Measurements from ENCODE around the gene SPAG4.

DNA sequence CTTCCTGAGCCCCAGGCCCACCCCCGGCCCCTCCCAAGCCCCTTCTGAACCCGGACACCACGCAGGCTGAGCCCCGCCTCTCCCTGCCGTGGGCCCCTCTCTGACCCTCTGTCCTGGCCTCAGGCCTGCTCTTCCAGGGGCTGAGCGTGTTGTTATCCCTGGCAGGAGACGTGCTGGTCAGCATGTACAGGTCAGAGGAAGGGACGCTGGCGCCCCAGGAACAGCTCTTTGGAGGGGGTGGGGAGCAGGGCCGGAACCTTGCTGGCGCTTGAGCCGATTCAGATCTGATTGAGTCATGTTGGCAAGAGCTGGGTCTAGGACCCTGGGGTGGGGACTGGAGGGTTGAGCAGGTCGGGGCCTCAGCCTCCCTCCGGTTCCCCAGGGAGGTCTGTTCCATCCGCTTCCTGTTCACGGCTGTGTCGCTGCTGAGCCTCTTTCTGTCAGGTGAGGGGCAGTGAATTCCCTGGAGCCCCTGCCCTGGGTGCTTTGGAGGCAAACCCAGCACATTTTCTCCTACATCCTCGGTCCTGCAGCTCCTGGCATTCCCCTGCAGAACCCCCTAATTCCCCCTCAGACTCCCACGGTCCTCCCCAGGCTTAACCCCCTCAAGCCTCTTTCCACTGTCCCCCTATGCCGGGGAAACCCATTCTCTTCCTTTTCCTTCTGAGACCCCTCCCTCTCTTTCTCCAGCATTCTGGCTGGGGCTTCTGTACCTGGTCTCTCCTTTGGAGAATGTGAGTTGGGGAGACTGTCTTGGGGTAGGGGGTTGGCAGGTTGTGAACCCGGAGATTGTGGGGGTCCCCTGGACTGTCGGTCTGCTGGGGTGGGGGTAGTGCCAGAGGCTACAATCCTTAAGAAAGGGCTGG is 2.0 kb downstream of the SPAG4 start:
- no peak for TF ChIP-seq NFIC (IDR thresholded peaks at IDR 0.05)
- TF ChIP-seq FOXM1 (IDR thresholded peaks at IDR 0.05; ENCODE audit: borderline replicate concordance, low read depth), result no peak
- TF ChIP-seq USF1 (IDR thresholded peaks at IDR 0.05), result no peak
- no peak for TF ChIP-seq EP300 (IDR thresholded peaks at IDR 0.05; ENCODE audit: borderline replicate concordance)
- TF ChIP-seq CEBPB (IDR thresholded peaks at IDR 0.05), result no peak
- TF ChIP-seq CREB1 (IDR thresholded peaks at IDR 0.05; ENCODE audit: low read depth), result no peak
- TF ChIP-seq EGR1 (IDR thresholded peaks at IDR 0.05), result no peak
- TF ChIP-seq TAF1 (IDR thresholded peaks at IDR 0.05; ENCODE audit: low read depth), result no peak
- TF ChIP-seq RAD21 (IDR thresholded peaks at IDR 0.05; ENCODE audit: low read depth), result no peak
- TF ChIP-seq, protein P1, sequence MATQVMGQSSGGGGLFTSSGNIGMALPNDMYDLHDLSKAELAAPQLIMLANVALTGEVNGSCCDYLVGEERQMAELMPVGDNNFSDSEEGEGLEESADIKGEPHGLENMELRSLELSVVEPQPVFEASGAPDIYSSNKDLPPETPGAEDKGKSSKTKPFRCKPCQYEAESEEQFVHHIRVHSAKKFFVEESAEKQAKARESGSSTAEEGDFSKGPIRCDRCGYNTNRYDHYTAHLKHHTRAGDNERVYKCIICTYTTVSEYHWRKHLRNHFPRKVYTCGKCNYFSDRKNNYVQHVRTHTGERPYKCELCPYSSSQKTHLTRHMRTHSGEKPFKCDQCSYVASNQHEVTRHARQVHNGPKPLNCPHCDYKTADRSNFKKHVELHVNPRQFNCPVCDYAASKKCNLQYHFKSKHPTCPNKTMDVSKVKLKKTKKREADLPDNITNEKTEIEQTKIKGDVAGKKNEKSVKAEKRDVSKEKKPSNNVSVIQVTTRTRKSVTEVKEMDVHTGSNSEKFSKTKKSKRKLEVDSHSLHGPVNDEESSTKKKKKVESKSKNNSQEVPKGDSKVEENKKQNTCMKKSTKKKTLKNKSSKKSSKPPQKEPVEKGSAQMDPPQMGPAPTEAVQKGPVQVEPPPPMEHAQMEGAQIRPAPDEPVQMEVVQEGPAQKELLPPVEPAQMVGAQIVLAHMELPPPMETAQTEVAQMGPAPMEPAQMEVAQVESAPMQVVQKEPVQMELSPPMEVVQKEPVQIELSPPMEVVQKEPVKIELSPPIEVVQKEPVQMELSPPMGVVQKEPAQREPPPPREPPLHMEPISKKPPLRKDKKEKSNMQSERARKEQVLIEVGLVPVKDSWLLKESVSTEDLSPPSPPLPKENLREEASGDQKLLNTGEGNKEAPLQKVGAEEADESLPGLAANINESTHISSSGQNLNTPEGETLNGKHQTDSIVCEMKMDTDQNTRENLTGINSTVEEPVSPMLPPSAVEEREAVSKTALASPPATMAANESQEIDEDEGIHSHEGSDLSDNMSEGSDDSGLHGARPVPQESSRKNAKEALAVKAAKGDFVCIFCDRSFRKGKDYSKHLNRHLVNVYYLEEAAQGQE (IDR thresholded peaks at IDR 0.05; ENCODE audit: low read depth), result no peak
- TF ChIP-seq, protein P2, sequence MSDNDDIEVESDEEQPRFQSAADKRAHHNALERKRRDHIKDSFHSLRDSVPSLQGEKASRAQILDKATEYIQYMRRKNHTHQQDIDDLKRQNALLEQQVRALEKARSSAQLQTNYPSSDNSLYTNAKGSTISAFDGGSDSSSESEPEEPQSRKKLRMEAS (IDR thresholded peaks at IDR 0.05), result no peak
- TF ChIP-seq YY1 (IDR thresholded peaks at IDR 0.05; ENCODE audit: low read depth), result no peak
- no peak for TF ChIP-seq TEAD4 (IDR thresholded peaks at IDR 0.05)
- no peak for TF ChIP-seq TCF12 (IDR thresholded peaks at IDR 0.05; ENCODE audit: low read depth)

All from Ishikawa (cell line).